NB4 (cell line): ENCODE results near the gene CCRL2.

ENCODE experiments used
- CTCF ChIP-seq: IDR thresholded peaks from one replicate; pipeline ENCODE4 v1.5.1; 2012; ENCODE audit warnings: low read depth, low read length
- POLR2A ChIP-seq: IDR thresholded peaks from 2 replicates; pipeline ENCODE4 v1.6.1; 2011; ENCODE audit warnings: mild to moderate bottlenecking; ENCODE audit not compliant: insufficient read length; ENCODE audit errors: extremely low read depth

GRCh38 chr3:46410669-46411068, 3.6 kb downstream of the CCRL2 start:
- TF ChIP-seq CTCF (no peak), POLR2A (no peak)
